Stimulated activated naive CD4-positive, alpha-beta T cell (primary cell): ENCODE data around the gene SHROOM3.
"Not testable (repeated sequence)": the region's sequence is repeated elsewhere in the genome, so short reads cannot be mapped to it uniquely, and the experiment has no call there.

Source experiments
- DNase-seq, 6 experiments: peaks; one replicate each; lab custom pipeline; 2025; lab: John Stamatoyannopoulos, UW

The SHROOM3 gene

GRCh38 chr4:76697129-76697803, 262.2 kb downstream of the SHROOM3 start:
- DNase-seq: no peak

- no peak for DNase-seq
Measured at GRCh38 chr4:76698141-76698540, 263.1 kb downstream of the SHROOM3 start.

GRCh38 chr4:76699751-76700310, 264.8 kb downstream of the SHROOM3 start:
- no peak for DNase-seq

- DNase-seq: no peak
Measured at GRCh38 chr4:76702440-76703122, 267.6 kb downstream of the SHROOM3 start.

DNA sequence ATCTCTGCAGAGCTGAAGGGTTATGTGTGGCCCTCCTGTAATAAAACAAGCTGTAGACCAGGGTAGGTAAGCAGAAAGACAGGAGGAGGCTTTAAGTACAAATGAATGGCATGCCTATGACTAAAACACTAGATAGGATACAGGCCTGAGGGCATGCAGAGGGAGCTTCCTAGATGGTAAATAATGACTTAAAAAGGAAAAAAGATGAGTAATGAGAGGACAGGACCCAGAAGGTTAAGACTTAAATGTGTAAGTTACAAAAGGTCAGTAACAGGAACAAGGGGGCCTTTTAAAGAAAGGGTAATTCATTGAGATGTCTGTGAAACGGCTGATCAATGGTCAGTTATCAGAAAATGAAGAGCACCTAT, 268.1 kb downstream of the SHROOM3 start:
- no peak for DNase-seq

DNA sequence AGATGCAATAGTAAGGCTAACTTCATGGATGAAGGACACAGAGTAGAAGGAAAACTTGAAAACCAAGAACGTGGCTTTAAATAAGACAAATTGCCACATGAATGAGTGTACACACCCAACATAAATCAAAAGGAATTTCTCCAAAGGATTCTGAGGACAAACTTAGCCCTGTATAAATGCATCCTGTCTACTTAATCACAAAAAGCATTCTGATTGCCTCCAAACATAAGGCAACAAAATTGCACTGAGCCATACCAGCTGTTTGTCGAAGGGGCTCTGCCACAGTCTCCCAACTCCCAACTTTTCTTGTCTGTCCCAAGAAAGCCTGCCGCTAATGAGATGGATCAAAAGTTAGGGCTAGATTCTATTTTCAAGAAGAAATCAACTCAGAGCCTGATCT, 268.6 kb downstream of the SHROOM3 start:
- DNase-seq: no peak

DNA sequence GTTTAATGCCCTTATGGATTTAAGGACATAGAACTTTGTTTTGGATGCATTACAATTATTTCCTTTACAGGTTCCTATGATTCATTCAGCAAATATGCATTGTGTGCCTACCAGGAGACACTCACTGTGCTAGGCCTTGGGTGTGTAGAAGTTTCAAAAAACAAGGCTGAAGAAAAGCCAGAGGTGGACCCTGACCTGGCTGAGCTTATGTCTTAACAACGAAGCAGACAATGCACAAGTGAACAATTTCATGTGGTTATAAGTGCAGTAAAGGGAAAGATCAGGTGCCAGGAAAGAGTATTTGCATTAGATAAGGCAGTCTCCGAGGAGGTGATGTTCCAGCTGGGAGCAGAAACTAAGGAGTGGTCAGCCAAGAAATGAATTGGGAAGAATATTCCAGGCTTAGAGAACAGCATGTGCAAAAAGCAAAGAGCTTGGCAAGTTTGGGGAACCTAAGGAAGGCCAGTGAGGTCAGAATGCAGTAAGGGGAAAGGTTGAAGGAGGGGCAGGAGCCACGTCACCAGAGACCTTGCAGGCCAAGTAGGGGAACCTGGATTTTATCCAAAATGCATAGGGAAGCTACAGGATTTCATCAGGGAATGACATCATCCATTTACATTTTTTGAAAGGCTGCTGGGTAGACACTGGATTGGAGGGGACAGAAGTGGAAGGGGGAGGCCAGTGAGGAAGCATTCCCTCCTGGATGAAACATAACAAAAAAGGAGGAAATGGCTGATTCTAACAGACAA, 269.3 kb downstream of the SHROOM3 start:
- no peak for DNase-seq

GRCh38 chr4:76705472-76705871, 270.4 kb downstream of the SHROOM3 start:
- DNase-seq: no peak

- no peak for DNase-seq
Measured at GRCh38 chr4:76706581-76706980, 271.6 kb downstream of the SHROOM3 start.

- DNase-seq: no peak
Measured at GRCh38 chr4:76708971-76709771, 274.1 kb downstream of the SHROOM3 start.

GRCh38 chr4:76709772-76710090, 274.7 kb downstream of the SHROOM3 start:
- no peak for DNase-seq

DNA sequence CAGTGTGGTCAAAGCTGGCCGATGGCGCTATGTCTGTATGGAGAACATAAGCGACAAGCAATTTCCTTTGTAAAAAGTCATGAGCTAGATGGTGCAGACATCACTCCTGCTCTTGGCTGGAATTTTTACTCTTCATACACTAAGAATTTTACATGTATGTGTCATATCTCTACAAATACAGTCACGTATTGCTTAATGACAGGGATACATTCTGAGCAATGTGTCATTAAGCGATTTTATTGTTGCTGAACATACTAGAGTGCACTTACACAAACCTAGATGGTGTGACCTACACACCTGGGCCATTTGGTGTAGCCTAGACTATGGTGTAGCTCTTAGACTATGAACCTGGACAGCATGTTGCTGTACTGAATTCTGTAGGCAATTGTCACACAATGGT, 277.5 kb downstream of the SHROOM3 start:
- no peak for DNase-seq

- DNase-seq: no peak
Measured at GRCh38 chr4:76714226-76714625, 279.2 kb downstream of the SHROOM3 start.

- DNase-seq: no peak
Measured at GRCh38 chr4:76716020-76716419, 281.0 kb downstream of the SHROOM3 start.

- DNase-seq: no peak
Measured at GRCh38 chr4:76716658-76717057, 281.6 kb downstream of the SHROOM3 start.

- no peak for DNase-seq
Measured at GRCh38 chr4:76717431-76717830, 282.4 kb downstream of the SHROOM3 start.

GRCh38 chr4:76718021-76718420, 283.0 kb downstream of the SHROOM3 start:
- no peak for DNase-seq

- DNase-seq: no peak
Measured at GRCh38 chr4:76718831-76719230, 283.8 kb downstream of the SHROOM3 start.

DNA sequence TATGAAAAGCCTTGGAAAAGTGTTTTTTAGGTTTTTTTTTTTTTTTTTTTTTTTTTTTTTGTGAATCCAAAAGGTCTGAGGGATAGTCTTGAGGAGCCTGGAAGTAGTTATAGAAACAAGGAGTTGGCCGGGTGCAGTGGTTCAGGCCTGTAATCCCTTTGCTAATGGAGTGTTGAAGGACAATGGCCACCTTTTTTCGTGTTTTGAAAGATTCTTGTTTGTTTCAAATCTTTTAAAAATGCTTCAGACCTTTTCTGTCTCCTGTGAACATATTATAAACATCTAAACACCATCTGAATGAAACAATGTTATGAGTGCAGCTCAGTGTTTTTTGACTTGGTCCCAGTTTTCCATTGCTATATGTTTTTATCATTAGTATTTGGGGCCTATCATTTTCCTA, 285.1 kb downstream of the SHROOM3 start:
- DNase-seq: no peak

- not testable (repeated sequence) for DNase-seq
Measured at GRCh38 chr4:76722146-76722545, 287.1 kb downstream of the SHROOM3 start.

GRCh38 chr4:76722838-76723237, 287.8 kb downstream of the SHROOM3 start:
- DNase-seq: no peak

DNA sequence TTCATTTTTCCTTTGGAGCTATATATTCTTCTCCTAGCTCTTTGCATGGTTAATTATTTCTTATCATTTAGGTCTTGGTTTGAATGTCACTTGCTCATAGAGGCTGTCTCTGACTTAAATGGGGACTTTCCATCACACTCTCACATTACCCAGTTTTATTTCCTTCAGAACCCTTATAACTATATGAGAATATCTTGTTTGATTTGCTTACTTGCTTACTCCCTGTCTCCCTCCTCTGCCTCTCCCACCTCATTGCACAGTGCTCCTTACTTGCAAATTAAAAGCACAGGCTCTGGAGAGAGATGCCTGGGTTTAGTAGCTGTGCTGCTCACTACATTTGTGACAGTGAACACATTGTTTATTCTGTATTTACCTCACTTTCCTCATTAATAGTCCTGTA, 288.3 kb downstream of the SHROOM3 start:
- no peak for DNase-seq
